Stomach (tissue), 4 donors: Measurements from ENCODE around the gene UBALD1.

Source experiments
- CTCF ChIP-seq, 7 experiments: fragments of 450-650 bp in 4 of 7; fragments of 200-600 bp in 3 of 7; sonication (generic) in 3 of 7; IDR thresholded peaks; one replicate each; pipeline ENCODE4 v1.5.1; 2016 to 2019; ENCODE audit warnings: antibody characterized with exemption in 7 of 7, control low read depth in 2 of 7, mild to moderate bottlenecking in 1 of 7
- POLR2AphosphoS5 ChIP-seq, 3 donors: sonication (generic); formaldehyde crosslinking; IDR thresholded peaks; one replicate each; pipeline ENCODE4 v1.6.1; 2016; ENCODE audit warnings: antibody characterized with exemption in 3 of 3

GRCh38 chr16:4654011-4654963, 39.6 kb upstream of the UBALD1 start:
- TF ChIP-seq CTCF (IDR thresholded peaks at IDR 0.05) = peak in 1 of 7 experiments; percentile 27
- peak in 2 of 3 donors; percentile 24 to 66 for TF ChIP-seq POLR2AphosphoS5 (IDR thresholded peaks at IDR 0.05)
